ENCODE measurements around the gene ABCC2. TPM values are rescaled to one million over a fixed set of nuclear protein-coding genes. Genes with fewer than 3 reads are reported as not detected.

The ABCC2 gene
- total and polyA plus RNA-seq, 2 experiments from 2014 or later: 0.45 to 2.4 TPM

DNA sequence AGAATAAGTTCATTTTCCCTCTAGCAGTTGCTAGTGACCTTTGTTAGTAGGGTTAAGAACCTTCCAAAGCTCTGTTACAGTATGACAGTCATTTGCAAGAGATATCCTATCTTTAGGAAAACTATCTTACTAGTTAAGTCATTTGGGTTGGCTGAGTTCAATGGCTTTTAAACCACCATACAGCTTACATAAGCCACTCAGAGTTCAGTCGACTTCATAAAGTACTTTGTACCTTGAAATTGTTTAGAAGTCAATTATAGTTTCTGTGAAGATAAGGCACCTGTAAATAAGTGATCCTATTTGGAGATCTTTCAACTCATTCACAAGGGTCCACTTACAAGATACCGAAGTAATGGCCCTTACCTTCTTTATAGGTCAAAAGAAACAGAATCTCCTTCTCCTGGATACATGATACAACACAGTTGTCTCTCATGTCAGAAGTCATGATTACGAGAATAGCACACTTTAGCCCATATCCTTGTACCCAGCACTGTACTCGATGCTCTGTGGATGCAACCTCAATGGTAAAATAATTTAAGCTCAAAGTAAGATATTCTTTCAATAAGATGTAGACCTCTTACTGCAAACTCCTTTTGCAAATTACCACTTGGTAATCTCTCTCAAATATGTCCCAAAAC is 11.9 kb upstream of the ABCC2 start (continued):
- TF ChIP-seq JUNB (IDR thresholded peaks at IDR 0.05; ENCODE audit: unreplicated experiment) (no peak), CREB1 (CRISPR knock-in tag; IDR thresholded peaks at IDR 0.05; ENCODE audit: low read depth) (no peak), NANOG (IDR thresholded peaks at IDR 0.05; ENCODE audit: borderline replicate concordance) (no peak), STAT1 (IDR thresholded peaks at IDR 0.05; ENCODE audit: unreplicated experiment) (no peak)
- TF ChIP-seq, protein P1, sequence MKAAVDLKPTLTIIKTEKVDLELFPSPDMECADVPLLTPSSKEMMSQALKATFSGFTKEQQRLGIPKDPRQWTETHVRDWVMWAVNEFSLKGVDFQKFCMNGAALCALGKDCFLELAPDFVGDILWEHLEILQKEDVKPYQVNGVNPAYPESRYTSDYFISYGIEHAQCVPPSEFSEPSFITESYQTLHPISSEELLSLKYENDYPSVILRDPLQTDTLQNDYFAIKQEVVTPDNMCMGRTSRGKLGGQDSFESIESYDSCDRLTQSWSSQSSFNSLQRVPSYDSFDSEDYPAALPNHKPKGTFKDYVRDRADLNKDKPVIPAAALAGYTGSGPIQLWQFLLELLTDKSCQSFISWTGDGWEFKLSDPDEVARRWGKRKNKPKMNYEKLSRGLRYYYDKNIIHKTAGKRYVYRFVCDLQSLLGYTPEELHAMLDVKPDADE (IDR thresholded peaks at IDR 0.05): no peak
- TF ChIP-seq, protein P2, sequence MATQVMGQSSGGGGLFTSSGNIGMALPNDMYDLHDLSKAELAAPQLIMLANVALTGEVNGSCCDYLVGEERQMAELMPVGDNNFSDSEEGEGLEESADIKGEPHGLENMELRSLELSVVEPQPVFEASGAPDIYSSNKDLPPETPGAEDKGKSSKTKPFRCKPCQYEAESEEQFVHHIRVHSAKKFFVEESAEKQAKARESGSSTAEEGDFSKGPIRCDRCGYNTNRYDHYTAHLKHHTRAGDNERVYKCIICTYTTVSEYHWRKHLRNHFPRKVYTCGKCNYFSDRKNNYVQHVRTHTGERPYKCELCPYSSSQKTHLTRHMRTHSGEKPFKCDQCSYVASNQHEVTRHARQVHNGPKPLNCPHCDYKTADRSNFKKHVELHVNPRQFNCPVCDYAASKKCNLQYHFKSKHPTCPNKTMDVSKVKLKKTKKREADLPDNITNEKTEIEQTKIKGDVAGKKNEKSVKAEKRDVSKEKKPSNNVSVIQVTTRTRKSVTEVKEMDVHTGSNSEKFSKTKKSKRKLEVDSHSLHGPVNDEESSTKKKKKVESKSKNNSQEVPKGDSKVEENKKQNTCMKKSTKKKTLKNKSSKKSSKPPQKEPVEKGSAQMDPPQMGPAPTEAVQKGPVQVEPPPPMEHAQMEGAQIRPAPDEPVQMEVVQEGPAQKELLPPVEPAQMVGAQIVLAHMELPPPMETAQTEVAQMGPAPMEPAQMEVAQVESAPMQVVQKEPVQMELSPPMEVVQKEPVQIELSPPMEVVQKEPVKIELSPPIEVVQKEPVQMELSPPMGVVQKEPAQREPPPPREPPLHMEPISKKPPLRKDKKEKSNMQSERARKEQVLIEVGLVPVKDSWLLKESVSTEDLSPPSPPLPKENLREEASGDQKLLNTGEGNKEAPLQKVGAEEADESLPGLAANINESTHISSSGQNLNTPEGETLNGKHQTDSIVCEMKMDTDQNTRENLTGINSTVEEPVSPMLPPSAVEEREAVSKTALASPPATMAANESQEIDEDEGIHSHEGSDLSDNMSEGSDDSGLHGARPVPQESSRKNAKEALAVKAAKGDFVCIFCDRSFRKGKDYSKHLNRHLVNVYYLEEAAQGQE (IDR thresholded peaks at IDR 0.05; ENCODE audit: unreplicated experiment): no peak

DNA sequence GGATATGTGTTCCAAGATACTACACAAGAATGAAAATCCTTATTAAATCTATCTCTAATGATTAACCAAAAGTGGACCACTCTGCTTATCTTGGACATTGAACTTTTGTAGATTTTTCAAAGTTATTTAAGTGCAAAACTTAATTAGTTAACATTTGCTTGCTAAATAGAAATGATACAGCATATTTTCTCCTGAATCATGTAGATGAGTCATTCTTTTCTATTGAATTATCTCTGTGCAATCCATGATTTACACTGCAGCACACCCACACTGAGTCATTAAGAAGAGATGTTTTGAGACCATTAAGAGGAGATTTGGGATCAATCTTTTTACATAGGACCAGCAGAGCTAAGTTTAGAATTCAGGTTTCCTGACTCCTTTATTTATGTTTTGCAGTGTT is 6.6 kb upstream of the ABCC2 start:
- Histone ChIP-seq H3K4me3 (no peak overlapping the region), H4K20me1 (replicated peaks; ENCODE audit: insufficient read depth) (no peaks in the 10 kb centered on the region), H3K36me3 (ENCODE audit: insufficient read depth) (no peaks in the 10 kb centered on the region), H3K9me2 (ENCODE audit: insufficient read depth) (no peaks in the 10 kb centered on the region), H2AFZ (no peak overlapping the region), H3K4me2 (no peak overlapping the region), H3F3A (replicated peaks; ENCODE audit: low read depth) (no peaks in the 10 kb centered on the region), H3K27me3 (ENCODE audit: insufficient read depth) (no peaks in the 10 kb centered on the region), H3K4me1 (ENCODE audit: insufficient read depth) (peaks cover 3% of the 10 kb centered on the region; the same call in 1 of the 2 replicates), H3K27ac (ENCODE audit: low read depth) (no peak overlapping the region), H3K79me2 (replicated peaks; ENCODE audit: insufficient read depth) (no peaks in the 10 kb centered on the region)
- Mint-ChIP-seq H3K36me3 (ENCODE audit: low read depth) (no peaks in the 10 kb centered on the region; the same call in 2 of the 3 replicates), H3K4me1 (peaks cover 13% of the 10 kb centered on the region), H3K27me3 (ENCODE audit: insufficient read depth, low read depth, poor library complexity) (no peaks in the 10 kb centered on the region), H3K9me3 (no peaks in the 10 kb centered on the region), H3K27ac (no peak overlapping the region), H3K4me3 (no peak overlapping the region)
- ATAC-seq (no peak), DNase-seq (ENCODE audit: low spot score) (no peak)
- TF ChIP-seq EZH2 (IDR thresholded peaks at IDR 0.05; ENCODE audit: low read depth, unreplicated experiment) (no peak), CREB1 (CRISPR knock-in tag; IDR thresholded peaks at IDR 0.05; ENCODE audit: low read depth) (no peak), ZNF114 (CRISPR knock-in tag; IDR thresholded peaks at IDR 0.05) (no peak), NANOG (IDR thresholded peaks at IDR 0.05; ENCODE audit: borderline replicate concordance) (no peak), POLR2AphosphoS5 (IDR thresholded peaks at IDR 0.05; ENCODE audit: low read depth) (no peak), ZNF331 (CRISPR knock-in tag; IDR thresholded peaks at IDR 0.05; ENCODE audit: low read depth) (no peak), STAT1 (IDR thresholded peaks at IDR 0.05; ENCODE audit: unreplicated experiment) (no peak)
- TF ChIP-seq, protein P3, sequence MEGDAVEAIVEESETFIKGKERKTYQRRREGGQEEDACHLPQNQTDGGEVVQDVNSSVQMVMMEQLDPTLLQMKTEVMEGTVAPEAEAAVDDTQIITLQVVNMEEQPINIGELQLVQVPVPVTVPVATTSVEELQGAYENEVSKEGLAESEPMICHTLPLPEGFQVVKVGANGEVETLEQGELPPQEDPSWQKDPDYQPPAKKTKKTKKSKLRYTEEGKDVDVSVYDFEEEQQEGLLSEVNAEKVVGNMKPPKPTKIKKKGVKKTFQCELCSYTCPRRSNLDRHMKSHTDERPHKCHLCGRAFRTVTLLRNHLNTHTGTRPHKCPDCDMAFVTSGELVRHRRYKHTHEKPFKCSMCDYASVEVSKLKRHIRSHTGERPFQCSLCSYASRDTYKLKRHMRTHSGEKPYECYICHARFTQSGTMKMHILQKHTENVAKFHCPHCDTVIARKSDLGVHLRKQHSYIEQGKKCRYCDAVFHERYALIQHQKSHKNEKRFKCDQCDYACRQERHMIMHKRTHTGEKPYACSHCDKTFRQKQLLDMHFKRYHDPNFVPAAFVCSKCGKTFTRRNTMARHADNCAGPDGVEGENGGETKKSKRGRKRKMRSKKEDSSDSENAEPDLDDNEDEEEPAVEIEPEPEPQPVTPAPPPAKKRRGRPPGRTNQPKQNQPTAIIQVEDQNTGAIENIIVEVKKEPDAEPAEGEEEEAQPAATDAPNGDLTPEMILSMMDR (conservative IDR thresholded peaks at IDR 0.05; ENCODE audit: low read depth in 2 of 2): no peak
- TF ChIP-seq, protein P4, sequence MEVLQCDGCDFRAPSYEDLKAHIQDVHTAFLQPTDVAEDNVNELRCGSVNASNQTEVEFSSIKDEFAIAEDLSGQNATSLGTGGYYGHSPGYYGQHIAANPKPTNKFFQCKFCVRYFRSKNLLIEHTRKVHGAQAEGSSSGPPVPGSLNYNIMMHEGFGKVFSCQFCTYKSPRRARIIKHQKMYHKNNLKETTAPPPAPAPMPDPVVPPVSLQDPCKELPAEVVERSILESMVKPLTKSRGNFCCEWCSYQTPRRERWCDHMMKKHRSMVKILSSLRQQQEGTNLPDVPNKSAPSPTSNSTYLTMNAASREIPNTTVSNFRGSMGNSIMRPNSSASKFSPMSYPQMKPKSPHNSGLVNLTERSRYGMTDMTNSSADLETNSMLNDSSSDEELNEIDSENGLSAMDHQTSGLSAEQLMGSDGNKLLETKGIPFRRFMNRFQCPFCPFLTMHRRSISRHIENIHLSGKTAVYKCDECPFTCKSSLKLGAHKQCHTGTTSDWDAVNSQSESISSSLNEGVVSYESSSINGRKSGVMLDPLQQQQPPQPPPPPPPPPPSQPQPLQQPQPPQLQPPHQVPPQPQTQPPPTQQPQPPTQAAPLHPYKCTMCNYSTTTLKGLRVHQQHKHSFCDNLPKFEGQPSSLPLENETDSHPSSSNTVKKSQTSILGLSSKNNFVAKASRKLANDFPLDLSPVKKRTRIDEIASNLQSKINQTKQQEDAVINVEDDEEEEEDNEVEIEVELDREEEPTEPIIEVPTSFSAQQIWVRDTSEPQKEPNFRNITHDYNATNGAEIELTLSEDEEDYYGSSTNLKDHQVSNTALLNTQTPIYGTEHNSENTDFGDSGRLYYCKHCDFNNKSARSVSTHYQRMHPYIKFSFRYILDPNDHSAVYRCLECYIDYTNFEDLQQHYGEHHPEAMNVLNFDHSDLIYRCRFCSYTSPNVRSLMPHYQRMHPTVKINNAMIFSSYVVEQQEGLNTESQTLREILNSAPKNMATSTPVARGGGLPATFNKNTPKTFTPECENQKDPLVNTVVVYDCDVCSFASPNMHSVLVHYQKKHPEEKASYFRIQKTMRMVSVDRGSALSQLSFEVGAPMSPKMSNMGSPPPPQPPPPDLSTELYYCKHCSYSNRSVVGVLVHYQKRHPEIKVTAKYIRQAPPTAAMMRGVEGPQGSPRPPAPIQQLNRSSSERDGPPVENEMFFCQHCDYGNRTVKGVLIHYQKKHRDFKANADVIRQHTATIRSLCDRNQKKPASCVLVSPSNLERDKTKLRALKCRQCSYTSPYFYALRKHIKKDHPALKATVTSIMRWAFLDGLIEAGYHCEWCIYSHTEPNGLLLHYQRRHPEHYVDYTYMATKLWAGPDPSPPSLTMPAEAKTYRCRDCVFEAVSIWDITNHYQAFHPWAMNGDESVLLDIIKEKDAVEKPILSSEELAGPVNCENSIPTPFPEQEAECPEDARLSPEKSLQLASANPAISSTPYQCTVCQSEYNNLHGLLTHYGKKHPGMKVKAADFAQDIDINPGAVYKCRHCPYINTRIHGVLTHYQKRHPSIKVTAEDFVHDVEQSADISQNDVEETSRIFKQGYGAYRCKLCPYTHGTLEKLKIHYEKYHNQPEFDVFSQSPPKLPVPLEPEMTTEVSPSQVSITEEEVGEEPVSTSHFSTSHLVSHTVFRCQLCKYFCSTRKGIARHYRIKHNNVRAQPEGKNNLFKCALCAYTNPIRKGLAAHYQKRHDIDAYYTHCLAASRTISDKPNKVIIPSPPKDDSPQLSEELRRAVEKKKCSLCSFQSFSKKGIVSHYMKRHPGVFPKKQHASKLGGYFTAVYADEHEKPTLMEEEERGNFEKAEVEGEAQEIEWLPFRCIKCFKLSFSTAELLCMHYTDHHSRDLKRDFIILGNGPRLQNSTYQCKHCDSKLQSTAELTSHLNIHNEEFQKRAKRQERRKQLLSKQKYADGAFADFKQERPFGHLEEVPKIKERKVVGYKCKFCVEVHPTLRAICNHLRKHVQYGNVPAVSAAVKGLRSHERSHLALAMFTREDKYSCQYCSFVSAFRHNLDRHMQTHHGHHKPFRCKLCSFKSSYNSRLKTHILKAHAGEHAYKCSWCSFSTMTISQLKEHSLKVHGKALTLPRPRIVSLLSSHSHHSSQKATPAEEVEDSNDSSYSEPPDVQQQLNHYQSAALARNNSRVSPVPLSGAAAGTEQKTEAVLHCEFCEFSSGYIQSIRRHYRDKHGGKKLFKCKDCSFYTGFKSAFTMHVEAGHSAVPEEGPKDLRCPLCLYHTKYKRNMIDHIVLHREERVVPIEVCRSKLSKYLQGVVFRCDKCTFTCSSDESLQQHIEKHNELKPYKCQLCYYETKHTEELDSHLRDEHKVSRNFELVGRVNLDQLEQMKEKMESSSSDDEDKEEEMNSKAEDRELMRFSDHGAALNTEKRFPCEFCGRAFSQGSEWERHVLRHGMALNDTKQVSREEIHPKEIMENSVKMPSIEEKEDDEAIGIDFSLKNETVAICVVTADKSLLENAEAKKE (CRISPR knock-in tag; IDR thresholded peaks at IDR 0.05): no peak

All from GM23338 (cell line).